ENCODE data around the gene SIPA1L3.

DNA sequence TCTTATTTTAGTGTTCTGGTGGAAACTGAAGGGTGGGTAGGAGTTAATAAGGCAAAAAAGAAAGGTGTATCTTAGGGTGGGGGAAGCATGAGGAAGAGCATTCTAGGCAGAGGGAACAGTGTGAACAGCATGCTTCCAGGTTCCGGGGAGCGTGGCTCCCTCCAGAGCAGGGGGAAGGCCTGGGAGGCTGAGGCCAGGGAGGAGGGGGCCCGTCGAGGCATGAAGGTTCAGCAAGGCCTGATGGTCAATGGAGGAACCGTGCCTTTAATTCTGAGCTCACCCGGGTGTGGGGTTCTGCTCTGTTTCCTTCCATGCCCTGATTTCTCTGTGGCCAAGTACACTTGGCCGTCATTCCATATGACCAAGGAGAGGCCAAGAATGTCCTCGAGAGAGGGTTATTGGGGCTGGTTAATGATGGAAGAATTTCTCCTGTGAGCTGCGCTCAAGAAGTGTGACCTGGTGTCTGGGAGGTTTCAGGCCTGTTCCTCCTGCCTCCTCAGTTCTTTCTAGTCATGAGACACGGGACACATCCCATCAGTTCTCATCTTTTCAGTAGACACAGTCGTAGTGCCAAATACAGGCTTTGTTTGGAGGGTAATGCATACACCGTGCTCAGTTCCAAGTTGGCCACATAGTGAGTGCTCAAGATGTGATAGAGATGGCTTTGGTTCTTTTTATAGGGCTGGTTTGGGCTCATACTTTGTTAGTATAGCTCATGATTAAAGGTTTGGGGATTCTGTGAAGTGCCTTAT, 73.6 kb downstream of the SIPA1L3 start:
- no peak for TF ChIP-seq IRF2 (CRISPR knock-in tag; IDR thresholded peaks at IDR 0.05)
- no peak for TF ChIP-seq ZNF436 (CRISPR knock-in tag; IDR thresholded peaks at IDR 0.05)
- no peak for TF ChIP-seq BRCA1 (IDR thresholded peaks at IDR 0.05)
- TF ChIP-seq BRCA1 (CRISPR knock-in tag; IDR thresholded peaks at IDR 0.05), result no peak
- TF ChIP-seq KAT7 (CRISPR knock-in tag; IDR thresholded peaks at IDR 0.05; ENCODE audit: borderline replicate concordance), result no peak
- TF ChIP-seq, protein P1, sequence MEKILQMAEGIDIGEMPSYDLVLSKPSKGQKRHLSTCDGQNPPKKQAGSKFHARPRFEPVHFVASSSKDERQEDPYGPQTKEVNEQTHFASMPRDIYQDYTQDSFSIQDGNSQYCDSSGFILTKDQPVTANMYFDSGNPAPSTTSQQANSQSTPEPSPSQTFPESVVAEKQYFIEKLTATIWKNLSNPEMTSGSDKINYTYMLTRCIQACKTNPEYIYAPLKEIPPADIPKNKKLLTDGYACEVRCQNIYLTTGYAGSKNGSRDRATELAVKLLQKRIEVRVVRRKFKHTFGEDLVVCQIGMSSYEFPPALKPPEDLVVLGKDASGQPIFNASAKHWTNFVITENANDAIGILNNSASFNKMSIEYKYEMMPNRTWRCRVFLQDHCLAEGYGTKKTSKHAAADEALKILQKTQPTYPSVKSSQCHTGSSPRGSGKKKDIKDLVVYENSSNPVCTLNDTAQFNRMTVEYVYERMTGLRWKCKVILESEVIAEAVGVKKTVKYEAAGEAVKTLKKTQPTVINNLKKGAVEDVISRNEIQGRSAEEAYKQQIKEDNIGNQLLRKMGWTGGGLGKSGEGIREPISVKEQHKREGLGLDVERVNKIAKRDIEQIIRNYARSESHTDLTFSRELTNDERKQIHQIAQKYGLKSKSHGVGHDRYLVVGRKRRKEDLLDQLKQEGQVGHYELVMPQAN (IDR thresholded peaks at IDR 0.05; ENCODE audit: borderline replicate concordance), result no peak
- TF ChIP-seq RFX1 (IDR thresholded peaks at IDR 0.05), result no peak
- TF ChIP-seq, protein P2, sequence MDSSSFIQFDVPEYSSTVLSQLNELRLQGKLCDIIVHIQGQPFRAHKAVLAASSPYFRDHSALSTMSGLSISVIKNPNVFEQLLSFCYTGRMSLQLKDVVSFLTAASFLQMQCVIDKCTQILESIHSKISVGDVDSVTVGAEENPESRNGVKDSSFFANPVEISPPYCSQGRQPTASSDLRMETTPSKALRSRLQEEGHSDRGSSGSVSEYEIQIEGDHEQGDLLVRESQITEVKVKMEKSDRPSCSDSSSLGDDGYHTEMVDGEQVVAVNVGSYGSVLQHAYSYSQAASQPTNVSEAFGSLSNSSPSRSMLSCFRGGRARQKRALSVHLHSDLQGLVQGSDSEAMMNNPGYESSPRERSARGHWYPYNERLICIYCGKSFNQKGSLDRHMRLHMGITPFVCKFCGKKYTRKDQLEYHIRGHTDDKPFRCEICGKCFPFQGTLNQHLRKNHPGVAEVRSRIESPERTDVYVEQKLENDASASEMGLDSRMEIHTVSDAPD (CRISPR knock-in tag; IDR thresholded peaks at IDR 0.05), result no peak
- no peak for TF ChIP-seq BACH1 (tag; IDR thresholded peaks at IDR 0.05)
- TF ChIP-seq ILF3 (IDR thresholded peaks at IDR 0.05; ENCODE audit: borderline replicate concordance), result no peak
- TF ChIP-seq MAFK (IDR thresholded peaks at IDR 0.05; ENCODE audit: low read length), result no peak
- no peak for TF ChIP-seq ZFP36 (IDR thresholded peaks at IDR 0.05; ENCODE audit: low read depth, low read length, partially characterized antibody)

All from K562 (cell line).